ENCODE data around the gene SLC19A1.
"Not testable (repeated sequence)": the region's sequence is repeated elsewhere in the genome, so short reads cannot be mapped to it uniquely, and the experiment has no call there.

Gene SLC19A1

GRCh38 chr21:45533361-45533845 lies 8.8 kb downstream of the SLC19A1 start:
- DNase-seq (ENCODE audit: low read depth in 2 of 2) = no peak

GRCh38 chr21:45532826-45533360 lies 9.3 kb downstream of the SLC19A1 start:
- no peak for DNase-seq (ENCODE audit: low read depth in 2 of 2)

- DNase-seq (ENCODE audit: low read depth in 2 of 2) = no peak
These were observed 10.6 kb downstream of the SLC19A1 start for GRCh38 chr21:45531393-45532215.

GRCh38 chr21:45531114-45531392 lies 11.2 kb downstream of the SLC19A1 start:
- DNase-seq (ENCODE audit: low read depth in 2 of 2) = not testable (repeated sequence)

- no peak for DNase-seq (ENCODE audit: low read depth in 2 of 2)
These were observed 11.7 kb downstream of the SLC19A1 start for GRCh38 chr21:45530423-45531113.

GRCh38 chr21:45529785-45530422 lies 12.3 kb downstream of the SLC19A1 start:
- DNase-seq (ENCODE audit: low read depth in 2 of 2) = no peak

- DNase-seq (ENCODE audit: low read depth in 2 of 2) = no peak
These were observed 13.1 kb downstream of the SLC19A1 start for GRCh38 chr21:45528981-45529784.

- DNase-seq (ENCODE audit: low read depth in 2 of 2) = no peak
These were observed 14.1 kb downstream of the SLC19A1 start for GRCh38 chr21:45528028-45528705.

- not testable (repeated sequence) for DNase-seq (ENCODE audit: low read depth in 2 of 2)
These were observed 14.9 kb downstream of the SLC19A1 start for GRCh38 chr21:45527151-45527999.

- DNase-seq (ENCODE audit: low read depth in 2 of 2) = no peak
These were observed 16.3 kb downstream of the SLC19A1 start for GRCh38 chr21:45525910-45526306.

GRCh38 chr21:45525153-45525909 lies 16.9 kb downstream of the SLC19A1 start:
- DNase-seq (ENCODE audit: low read depth in 2 of 2) = no peak

- DNase-seq (ENCODE audit: low read depth in 2 of 2) = no peak
These were observed 17.5 kb downstream of the SLC19A1 start for GRCh38 chr21:45524756-45525152.

GRCh38 chr21:45523411-45524101 lies 18.7 kb downstream of the SLC19A1 start:
- DNase-seq (ENCODE audit: low read depth in 2 of 2) = no peak

GRCh38 chr21:45522986-45523385 lies 19.3 kb downstream of the SLC19A1 start:
- DNase-seq (ENCODE audit: low read depth in 2 of 2) = no peak

GRCh38 chr21:45522381-45522780 lies 19.9 kb downstream of the SLC19A1 start:
- DNase-seq (ENCODE audit: low read depth in 2 of 2) = no peak

GRCh38 chr21:45521241-45521640 lies 21.0 kb downstream of the SLC19A1 start:
- DNase-seq (ENCODE audit: low read depth in 2 of 2) = no peak

GRCh38 chr21:45519182-45519581 lies 23.1 kb downstream of the SLC19A1 start:
- no peak for DNase-seq (ENCODE audit: low read depth in 2 of 2)

GRCh38 chr21:45518742-45519141 lies 23.5 kb downstream of the SLC19A1 start:
- no peak for DNase-seq (ENCODE audit: low read depth in 2 of 2)

Measured in stimulated activated CD4-positive, alpha-beta T cell treated with anti-CD3 and anti-CD28 coated beads, Interleukin-1b, Interleukin-23, amount 100 ng/mL, for 1 hour (primary cell).